GM23338 (cell line): ENCODE data around the gene FAM168B. TPM values are rescaled to one million over a fixed set of nuclear protein-coding genes. Genes with fewer than 3 reads are reported as not detected.

Source experiments
- ATAC-seq: fragments of 200-7000 bp; cut with Tn5 transposase; 3 replicates; pipeline ENCODE4 v1.9.1; 2020
- DNase-seq: peaks from one replicate; pipeline ENCODE4 v3.0.0-alpha.2; 2015; ENCODE audit warnings: low spot score
- H2AFZ ChIP-seq: fragments of 200-600 bp; sonication (generic); 2 replicates; pipeline ENCODE4 v1.8.0; 2016; ENCODE audit warnings: antibody characterized with exemption, mild to moderate bottlenecking, moderate library complexity
- H3F3A ChIP-seq: fragments of 200-600 bp; sonication (generic); replicated peaks from 2 replicates; pipeline ENCODE4 v1.8.0; 2017; ENCODE audit warnings: antibody characterized with exemption, mixed run types, low read depth
- H3K27ac ChIP-seq: fragments of 200-600 bp; sonication (generic); 2 replicates; pipeline ENCODE4 v1.6.1; 2016; ENCODE audit warnings: low read depth
- H3K27me3 ChIP-seq: fragments of 200-600 bp; sonication (generic); 2 replicates; pipeline ENCODE4 v1.8.0; 2016; ENCODE audit warnings: mild to moderate bottlenecking, mixed run types, moderate library complexity; ENCODE audit not compliant: insufficient read depth
- H3K36me3 ChIP-seq: fragments of 200-600 bp; sonication (generic); 2 replicates; pipeline ENCODE4 v1.8.0; 2016; ENCODE audit warnings: mild to moderate bottlenecking; ENCODE audit not compliant: insufficient read depth
- H3K4me1 ChIP-seq: fragments of 200-600 bp; sonication (generic); 2 replicates; pipeline ENCODE4 v1.8.0; 2016; ENCODE audit warnings: mild to moderate bottlenecking, moderate library complexity; ENCODE audit not compliant: insufficient read depth
- H3K4me2 ChIP-seq: fragments of 200-600 bp; sonication (generic); 2 replicates; pipeline ENCODE4 v1.7.1; 2017; ENCODE audit warnings: mixed run types
- H3K4me3 ChIP-seq: fragments of 200-600 bp; sonication (generic); 2 replicates; pipeline ENCODE4 v1.6.1; 2016; ENCODE audit warnings: mixed run types
- H3K79me2 ChIP-seq: fragments of 200-600 bp; sonication (generic); replicated peaks from 2 replicates; pipeline ENCODE4 v1.8.0; 2017; ENCODE audit warnings: mild to moderate bottlenecking; ENCODE audit not compliant: insufficient read depth
- H3K9me2 ChIP-seq: fragments of 200-600 bp; sonication (generic); 2 replicates; pipeline ENCODE4 v1.8.0; 2017; ENCODE audit not compliant: insufficient read depth
- H4K20me1 ChIP-seq: fragments of 200-600 bp; sonication (generic); replicated peaks from 2 replicates; pipeline ENCODE4 v1.8.0; 2017; ENCODE audit warnings: mild to moderate bottlenecking; ENCODE audit not compliant: insufficient read depth
- H3K27ac Mint-ChIP-seq: 2 replicates; pipeline ENCODE4 v1.8.0; 2020; ENCODE audit warnings: inconsistent platforms, mild to moderate bottlenecking, moderate library complexity, mixed read lengths
- H3K27me3 Mint-ChIP-seq: 3 replicates; pipeline ENCODE4 v1.8.0; 2022; ENCODE audit warnings: low read depth, mild to moderate bottlenecking, moderate library complexity, mixed read lengths, inconsistent platforms; ENCODE audit not compliant: insufficient read depth, poor library complexity
- H3K36me3 Mint-ChIP-seq: 3 replicates; pipeline ENCODE4 v1.8.0; 2021; ENCODE audit warnings: low read depth, mild to moderate bottlenecking, inconsistent platforms, moderate library complexity, mixed read lengths
- H3K4me1 Mint-ChIP-seq: 3 replicates; pipeline ENCODE4 v1.8.0; 2020; ENCODE audit warnings: mild to moderate bottlenecking, inconsistent platforms, mixed read lengths
- H3K4me3 Mint-ChIP-seq: 3 replicates; pipeline ENCODE4 v1.8.0; 2021; ENCODE audit warnings: moderate library complexity, mild to moderate bottlenecking, inconsistent platforms, mixed read lengths
- H3K9me3 Mint-ChIP-seq: 3 replicates; pipeline ENCODE4 v1.8.0; 2020; ENCODE audit warnings: moderate library complexity, mild to moderate bottlenecking, inconsistent platforms, mixed read lengths
- JUNB ChIP-seq: IDR thresholded peaks from one replicate; pipeline ENCODE4 v1.6.1; 2016; ENCODE audit warnings: antibody characterized with exemption; ENCODE audit not compliant: unreplicated experiment
- STAT1 ChIP-seq: IDR thresholded peaks from one replicate; pipeline ENCODE4 v1.6.1; 2016; ENCODE audit warnings: antibody characterized with exemption; ENCODE audit not compliant: unreplicated experiment
- ZNF114 ChIP-seq: fragments of 250-450 bp; sonication (Bioruptor Pico); IDR thresholded peaks from 2 replicates; pipeline ENCODE4 v1.5.0; 2020; ENCODE audit warnings: mild to moderate bottlenecking, moderate library complexity
- ZNF331 ChIP-seq: fragments of 250-450 bp; sonication (Bioruptor Pico); IDR thresholded peaks from 2 replicates; pipeline ENCODE4 v1.5.0; 2020; ENCODE audit warnings: low read depth, mild to moderate bottlenecking, moderate library complexity
- polyA plus RNA-seq: library from polyadenylated mRNA; unstranded; fragments of >200 nt; fragmentation: Nextera tagmentation; extraction: Ambion mirVana; gene quantifications from 2 replicates; pipeline ENCODE4 v1.2.1, GENCODE V29; 2016
- total RNA-seq: library from RNA; depleted of rRNA; stranded (reverse); fragments of >200 nt; shearing (Covaris generic); gene quantifications from 2 replicates; pipeline ENCODE4 v1.2.3, GENCODE V29; 2014
- TF ChIP-seq, protein P1 (sequence below): IDR thresholded peaks from one replicate; pipeline ENCODE4 v1.6.1; 2018; ENCODE audit warnings: antibody characterized with exemption; ENCODE audit not compliant: unreplicated experiment
- TF ChIP-seq, protein P2 (sequence below), 2 experiments: fragments of 200-600 bp in 1 of 2; sonication (generic) in 1 of 2; conservative IDR thresholded peaks; 2 replicates each; pipeline versions ENCODE4 v1.5.1 to v1.6.1; 2016 to 2017; ENCODE audit warnings: antibody characterized with exemption in 2 of 2, low read depth in 2 of 2, mild to moderate bottlenecking in 2 of 2, moderate library complexity in 1 of 2
- TF ChIP-seq, protein P3 (sequence below): IDR thresholded peaks from 2 replicates; pipeline ENCODE4 v1.6.1; 2016; ENCODE audit warnings: antibody characterized with exemption

The FAM168B gene
- total and polyA plus RNA-seq, 2 experiments from 2014 or later = 18.8 to 76.8 TPM

DNA sequence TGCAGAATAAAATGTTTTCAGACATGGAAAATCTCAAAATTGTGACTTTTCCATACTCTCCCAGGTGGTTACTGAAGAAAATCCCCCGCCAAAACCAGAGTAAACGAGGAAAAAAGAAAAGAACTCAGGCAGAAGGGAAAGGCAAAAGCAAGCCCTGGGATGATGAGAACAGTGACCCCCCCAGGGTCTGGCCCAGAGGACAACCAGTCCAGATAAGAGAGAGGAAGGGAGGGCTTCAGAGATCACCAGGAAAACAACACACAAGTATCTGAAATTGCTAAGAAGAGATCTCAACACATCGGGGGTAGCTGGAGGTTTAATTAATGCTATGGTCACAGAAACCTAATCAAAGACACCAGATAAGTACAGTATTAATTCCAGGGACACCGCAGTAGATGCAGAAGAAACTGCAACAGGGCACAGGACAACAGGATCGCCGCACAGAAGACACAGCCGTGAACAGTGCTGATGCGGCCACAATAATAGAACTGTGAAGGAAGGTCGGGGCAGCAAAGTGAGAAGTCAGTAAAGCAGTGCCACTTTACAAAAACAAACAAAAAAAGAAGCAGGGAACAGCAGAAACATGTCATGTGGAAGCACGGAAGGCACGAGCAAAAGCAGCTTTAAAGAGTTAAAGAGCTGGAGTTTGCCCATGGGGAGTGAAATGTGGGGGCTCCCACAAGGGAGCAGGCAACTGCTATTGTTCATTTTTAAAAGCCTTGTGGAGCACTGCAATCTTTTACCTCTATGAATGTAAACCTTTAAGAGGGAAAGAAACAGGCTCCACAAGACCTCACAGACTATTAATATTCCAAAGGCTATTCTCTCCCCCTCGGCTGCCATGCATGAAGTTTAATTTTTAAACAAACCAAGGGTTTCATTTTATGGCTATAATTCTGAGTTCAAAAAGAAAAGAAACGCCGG is 28.4 kb downstream of the FAM168B start:
- H3K79me2 ChIP-seq = peaks cover 100% of the 10 kb centered on the region
- no peaks in the 10 kb centered on the region for H3K27me3 ChIP-seq
- H2AFZ ChIP-seq = no peak overlapping the region
- H4K20me1 ChIP-seq = peaks cover 89% of the 10 kb centered on the region
- H3K27me3 Mint-ChIP-seq = peaks cover 3% of the 10 kb centered on the region
- H3K4me3 Mint-ChIP-seq = no peak overlapping the region
- no peak overlapping the region for H3K4me2 ChIP-seq
- TF ChIP-seq, protein P1, sequence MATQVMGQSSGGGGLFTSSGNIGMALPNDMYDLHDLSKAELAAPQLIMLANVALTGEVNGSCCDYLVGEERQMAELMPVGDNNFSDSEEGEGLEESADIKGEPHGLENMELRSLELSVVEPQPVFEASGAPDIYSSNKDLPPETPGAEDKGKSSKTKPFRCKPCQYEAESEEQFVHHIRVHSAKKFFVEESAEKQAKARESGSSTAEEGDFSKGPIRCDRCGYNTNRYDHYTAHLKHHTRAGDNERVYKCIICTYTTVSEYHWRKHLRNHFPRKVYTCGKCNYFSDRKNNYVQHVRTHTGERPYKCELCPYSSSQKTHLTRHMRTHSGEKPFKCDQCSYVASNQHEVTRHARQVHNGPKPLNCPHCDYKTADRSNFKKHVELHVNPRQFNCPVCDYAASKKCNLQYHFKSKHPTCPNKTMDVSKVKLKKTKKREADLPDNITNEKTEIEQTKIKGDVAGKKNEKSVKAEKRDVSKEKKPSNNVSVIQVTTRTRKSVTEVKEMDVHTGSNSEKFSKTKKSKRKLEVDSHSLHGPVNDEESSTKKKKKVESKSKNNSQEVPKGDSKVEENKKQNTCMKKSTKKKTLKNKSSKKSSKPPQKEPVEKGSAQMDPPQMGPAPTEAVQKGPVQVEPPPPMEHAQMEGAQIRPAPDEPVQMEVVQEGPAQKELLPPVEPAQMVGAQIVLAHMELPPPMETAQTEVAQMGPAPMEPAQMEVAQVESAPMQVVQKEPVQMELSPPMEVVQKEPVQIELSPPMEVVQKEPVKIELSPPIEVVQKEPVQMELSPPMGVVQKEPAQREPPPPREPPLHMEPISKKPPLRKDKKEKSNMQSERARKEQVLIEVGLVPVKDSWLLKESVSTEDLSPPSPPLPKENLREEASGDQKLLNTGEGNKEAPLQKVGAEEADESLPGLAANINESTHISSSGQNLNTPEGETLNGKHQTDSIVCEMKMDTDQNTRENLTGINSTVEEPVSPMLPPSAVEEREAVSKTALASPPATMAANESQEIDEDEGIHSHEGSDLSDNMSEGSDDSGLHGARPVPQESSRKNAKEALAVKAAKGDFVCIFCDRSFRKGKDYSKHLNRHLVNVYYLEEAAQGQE = no peak
- H3K27ac Mint-ChIP-seq = peak overlapping the region; percentile 23; the same call in 1 of the 2 replicates
- H3K36me3 Mint-ChIP-seq = peaks cover 64% of the 10 kb centered on the region
- H3K36me3 ChIP-seq = peaks cover 16% of the 10 kb centered on the region
- no peaks in the 10 kb centered on the region for H3K9me3 Mint-ChIP-seq
- H3K4me1 ChIP-seq = 0 out of 2 replicates have a peak, but pooled peaks cover 3% of the 10 kb centered on the region
- ATAC-seq (no peak), DNase-seq (no peak)
- H3K27ac ChIP-seq = 0 out of 2 replicates have a peak overlapping the region, but pooled peaks have one; percentile 26
- H3F3A ChIP-seq = no peaks in the 10 kb centered on the region
- H3K9me2 ChIP-seq = no peaks in the 10 kb centered on the region
- peaks cover 10% of the 10 kb centered on the region for H3K4me1 Mint-ChIP-seq
- no peak overlapping the region for H3K4me3 ChIP-seq

DNA sequence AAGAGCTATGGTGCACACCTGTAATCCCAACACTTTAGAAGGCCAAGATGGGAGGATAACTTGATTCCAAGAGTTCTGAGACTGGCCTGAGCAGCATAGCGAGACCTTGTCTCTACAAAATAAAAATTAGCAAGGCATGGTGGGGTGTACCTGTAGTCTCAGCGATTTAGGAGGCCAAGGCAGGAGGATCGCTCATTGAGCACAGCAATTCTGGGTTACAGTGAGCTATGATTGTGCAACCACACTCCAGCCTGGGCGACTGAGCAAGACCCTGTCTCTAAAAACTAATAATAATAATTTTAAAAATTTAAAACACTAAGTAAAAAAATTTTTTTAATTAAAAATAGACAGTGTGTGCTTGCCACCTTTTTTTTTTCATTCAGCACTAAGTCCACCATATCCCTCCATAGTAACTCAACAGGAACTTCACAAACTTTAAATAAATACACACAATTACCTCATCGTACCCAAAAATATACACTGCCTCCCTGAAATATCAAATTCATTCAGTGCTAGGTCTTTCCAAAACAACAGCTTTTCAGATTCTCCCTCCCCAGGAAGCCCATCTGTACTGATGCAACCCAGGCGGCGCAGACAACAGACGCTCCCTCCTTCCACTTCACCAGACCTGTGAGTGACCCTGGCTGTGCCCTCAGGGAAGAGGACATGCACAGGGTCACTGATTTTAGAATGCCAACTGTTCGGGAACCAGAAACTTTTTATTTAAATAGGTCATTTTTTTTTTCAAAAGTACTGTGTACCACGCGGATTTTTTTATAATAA is 29.6 kb downstream of the FAM168B start:
- DNase-seq (no peak), ATAC-seq (no peak)
- Histone ChIP-seq H3K27ac (no peak overlapping the region), H3K27me3 (no peaks in the 10 kb centered on the region), H4K20me1 (peaks cover 90% of the 10 kb centered on the region), H3K4me3 (no peak overlapping the region), H3K9me2 (no peaks in the 10 kb centered on the region), H3K4me2 (no peak overlapping the region), H3F3A (no peaks in the 10 kb centered on the region), H3K79me2 (peaks cover 100% of the 10 kb centered on the region), H2AFZ (no peak overlapping the region), H3K4me1 (0 out of 2 replicates have a peak, but pooled peaks cover 3% of the 10 kb centered on the region), H3K36me3 (peaks cover 12% of the 10 kb centered on the region)
- H3K9me3 Mint-ChIP-seq = no peaks in the 10 kb centered on the region
- H3K36me3 Mint-ChIP-seq = peaks cover 62% of the 10 kb centered on the region
- peaks cover 13% of the 10 kb centered on the region for H3K4me1 Mint-ChIP-seq
- H3K27me3 Mint-ChIP-seq = peaks cover 3% of the 10 kb centered on the region
- H3K27ac Mint-ChIP-seq = peak overlapping the region; percentile 69
- H3K4me3 Mint-ChIP-seq = no peak overlapping the region
- TF ChIP-seq, protein P1 = no peak
- TF ChIP-seq, protein P2, sequence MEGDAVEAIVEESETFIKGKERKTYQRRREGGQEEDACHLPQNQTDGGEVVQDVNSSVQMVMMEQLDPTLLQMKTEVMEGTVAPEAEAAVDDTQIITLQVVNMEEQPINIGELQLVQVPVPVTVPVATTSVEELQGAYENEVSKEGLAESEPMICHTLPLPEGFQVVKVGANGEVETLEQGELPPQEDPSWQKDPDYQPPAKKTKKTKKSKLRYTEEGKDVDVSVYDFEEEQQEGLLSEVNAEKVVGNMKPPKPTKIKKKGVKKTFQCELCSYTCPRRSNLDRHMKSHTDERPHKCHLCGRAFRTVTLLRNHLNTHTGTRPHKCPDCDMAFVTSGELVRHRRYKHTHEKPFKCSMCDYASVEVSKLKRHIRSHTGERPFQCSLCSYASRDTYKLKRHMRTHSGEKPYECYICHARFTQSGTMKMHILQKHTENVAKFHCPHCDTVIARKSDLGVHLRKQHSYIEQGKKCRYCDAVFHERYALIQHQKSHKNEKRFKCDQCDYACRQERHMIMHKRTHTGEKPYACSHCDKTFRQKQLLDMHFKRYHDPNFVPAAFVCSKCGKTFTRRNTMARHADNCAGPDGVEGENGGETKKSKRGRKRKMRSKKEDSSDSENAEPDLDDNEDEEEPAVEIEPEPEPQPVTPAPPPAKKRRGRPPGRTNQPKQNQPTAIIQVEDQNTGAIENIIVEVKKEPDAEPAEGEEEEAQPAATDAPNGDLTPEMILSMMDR (conservative IDR thresholded peaks at IDR 0.05; ENCODE audit: low read depth in 2 of 2) = no peak
- TF ChIP-seq JUNB (no peak), ZNF114 (CRISPR knock-in tag) (no peak), STAT1 (no peak), ZNF331 (CRISPR knock-in tag) (no peak)
- TF ChIP-seq, protein P3, sequence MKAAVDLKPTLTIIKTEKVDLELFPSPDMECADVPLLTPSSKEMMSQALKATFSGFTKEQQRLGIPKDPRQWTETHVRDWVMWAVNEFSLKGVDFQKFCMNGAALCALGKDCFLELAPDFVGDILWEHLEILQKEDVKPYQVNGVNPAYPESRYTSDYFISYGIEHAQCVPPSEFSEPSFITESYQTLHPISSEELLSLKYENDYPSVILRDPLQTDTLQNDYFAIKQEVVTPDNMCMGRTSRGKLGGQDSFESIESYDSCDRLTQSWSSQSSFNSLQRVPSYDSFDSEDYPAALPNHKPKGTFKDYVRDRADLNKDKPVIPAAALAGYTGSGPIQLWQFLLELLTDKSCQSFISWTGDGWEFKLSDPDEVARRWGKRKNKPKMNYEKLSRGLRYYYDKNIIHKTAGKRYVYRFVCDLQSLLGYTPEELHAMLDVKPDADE = no peak
